Neural progenitor cell (in vitro differentiated cells): ENCODE measurements around the gene DNAH14. TPM values are rescaled to one million over a fixed set of nuclear protein-coding genes. Genes with fewer than 3 reads are reported as not detected.
A peak's percentile ranks its signal among the peaks of the same experiment; 100 is the strongest.

Experiments
- DNase-seq: peaks from one replicate; pipeline ENCODE4 v3.0.0-alpha.2; 2016; ENCODE audit warnings: low spot score
- H2AFZ ChIP-seq: fragments of 200-600 bp; sonication (generic); replicated peaks from 2 replicates; pipeline ENCODE4 v1.6.1; 2016; ENCODE audit warnings: antibody characterized with exemption
- H3F3A ChIP-seq: fragments of 200-600 bp; sonication (generic); 2 replicates; pipeline ENCODE4 v1.6.1; 2016; ENCODE audit warnings: antibody characterized with exemption, low read depth
- H3K27ac ChIP-seq: fragments of 200-600 bp; sonication (generic); 2 replicates; pipeline ENCODE4 v1.5.1; 2016; ENCODE audit warnings: mild to moderate bottlenecking
- H3K27me3 ChIP-seq: fragments of 200-600 bp; sonication (generic); 2 replicates; pipeline ENCODE4 v1.6.1; 2016; ENCODE audit warnings: mild to moderate bottlenecking, moderate library complexity
- H3K36me3 ChIP-seq: fragments of 200-600 bp; sonication (generic); 2 replicates; pipeline ENCODE4 v1.5.1; 2016
- H3K4me1 ChIP-seq: fragments of 200-600 bp; sonication (generic); 2 replicates; pipeline ENCODE4 v1.6.1; 2016; ENCODE audit warnings: mixed run types
- H3K4me2 ChIP-seq: fragments of 200-600 bp; sonication (generic); 2 replicates; pipeline ENCODE4 v1.6.1; 2016
- H3K4me3 ChIP-seq: fragments of 200-600 bp; sonication (generic); 2 replicates; pipeline ENCODE4 v1.5.1; 2016
- H3K79me2 ChIP-seq: fragments of 200-600 bp; sonication (generic); 2 replicates; pipeline ENCODE4 v1.6.1; 2016; ENCODE audit warnings: low read depth
- H3K9ac ChIP-seq: fragments of 200-600 bp; sonication (generic); 2 replicates; pipeline ENCODE4 v1.6.1; 2016
- H3K9me3 ChIP-seq: fragments of 200-600 bp; sonication (generic); 2 replicates; pipeline ENCODE4 v1.5.1; 2016; ENCODE audit warnings: low read depth
- H4K20me1 ChIP-seq: fragments of 200-600 bp; sonication (generic); 2 replicates; pipeline ENCODE4 v1.6.1; 2016; ENCODE audit warnings: low read depth
- H3K27ac Mint-ChIP-seq: 3 replicates; pipeline ENCODE4 v1.8.0; 2021; ENCODE audit warnings: mixed read lengths
- H3K27me3 Mint-ChIP-seq: 2 replicates; pipeline ENCODE4 v1.8.0; 2022; ENCODE audit warnings: low read depth, mild to moderate bottlenecking, inconsistent platforms, moderate library complexity, mixed read lengths; ENCODE audit not compliant: insufficient read depth
- H3K36me3 Mint-ChIP-seq: 3 replicates; pipeline ENCODE4 v1.8.0; 2021; ENCODE audit warnings: mixed read lengths
- H3K4me1 Mint-ChIP-seq: 3 replicates; pipeline ENCODE4 v1.8.0; 2021; ENCODE audit warnings: mixed read lengths
- H3K4me3 Mint-ChIP-seq: 3 replicates; pipeline ENCODE4 v1.8.0; 2021; ENCODE audit warnings: mild to moderate bottlenecking, moderate library complexity, mixed read lengths
- H3K9me3 Mint-ChIP-seq: 3 replicates; pipeline ENCODE4 v1.8.0; 2020; ENCODE audit warnings: mixed read lengths
- EZH2 ChIP-seq: fragments of 200-600 bp; sonication (generic); IDR thresholded peaks from 2 replicates; pipeline ENCODE4 v1.6.1; 2017; ENCODE audit warnings: antibody characterized with exemption, mild to moderate bottlenecking, moderate library complexity
- EZH2phosphoT487 ChIP-seq: fragments of 200-600 bp; sonication (generic); IDR thresholded peaks from 2 replicates; pipeline ENCODE4 v1.6.1; 2017; ENCODE audit warnings: antibody characterized with exemption
- total RNA-seq: library from RNA; depleted of rRNA; stranded (reverse); fragments of >200 nt; gene quantifications from 2 replicates; pipeline ENCODE4 v1.2.3, GENCODE V29; 2015; ENCODE audit warnings: low replicate concordance
- TF ChIP-seq, protein P1 (sequence below): fragments of 200-600 bp; sonication (generic); IDR thresholded peaks from 2 replicates; pipeline ENCODE4 v1.5.1; 2017; ENCODE audit warnings: antibody characterized with exemption, mild to moderate bottlenecking

The DNAH14 gene
- total RNA-seq, 1 donor from 2014 or later, result 118 TPM

DNA sequence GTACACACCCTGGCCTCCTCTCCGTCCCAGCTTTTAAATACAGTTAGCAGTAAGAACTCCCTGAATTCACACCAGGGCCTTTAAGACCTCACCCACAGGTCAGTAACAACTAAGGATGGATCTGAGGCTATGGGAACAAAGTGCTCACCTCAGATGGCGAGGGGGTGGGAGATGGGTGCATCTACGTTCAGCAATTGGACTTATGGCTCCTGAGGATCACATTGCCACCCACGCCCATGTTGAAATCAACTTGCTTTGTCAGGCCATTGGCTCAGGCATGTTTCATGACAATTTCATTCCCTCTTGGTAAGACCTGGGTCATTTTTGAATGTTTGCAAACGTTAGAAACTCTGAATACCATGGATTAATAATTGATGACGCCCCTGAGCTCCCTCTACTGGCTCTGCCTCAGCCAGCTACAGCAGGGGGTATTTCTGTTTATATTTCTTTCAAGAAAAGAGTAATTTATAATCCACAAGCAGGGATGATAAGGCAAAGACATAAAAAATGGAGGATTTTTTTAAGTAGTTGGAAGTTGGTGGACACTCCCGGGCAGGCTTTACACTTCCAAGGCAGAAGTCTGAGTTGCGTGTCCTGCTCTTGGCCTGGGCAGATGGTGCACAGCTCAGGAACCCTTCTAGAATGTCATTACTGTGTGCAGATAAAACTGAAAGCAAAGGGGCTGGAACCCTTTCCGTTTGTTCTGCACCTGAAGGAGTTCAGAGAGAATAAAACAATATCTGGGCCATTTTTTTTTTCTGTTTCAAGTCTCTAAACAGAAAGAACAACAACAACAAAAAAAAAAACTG lies 512.0 kb downstream of the DNAH14 start:
- H3K4me2 ChIP-seq, result no peak overlapping the region
- H3K4me1 ChIP-seq, result peaks cover under 1% of the 10 kb centered on the region
- no peak for TF ChIP-seq EZH2
- TF ChIP-seq, protein P1, sequence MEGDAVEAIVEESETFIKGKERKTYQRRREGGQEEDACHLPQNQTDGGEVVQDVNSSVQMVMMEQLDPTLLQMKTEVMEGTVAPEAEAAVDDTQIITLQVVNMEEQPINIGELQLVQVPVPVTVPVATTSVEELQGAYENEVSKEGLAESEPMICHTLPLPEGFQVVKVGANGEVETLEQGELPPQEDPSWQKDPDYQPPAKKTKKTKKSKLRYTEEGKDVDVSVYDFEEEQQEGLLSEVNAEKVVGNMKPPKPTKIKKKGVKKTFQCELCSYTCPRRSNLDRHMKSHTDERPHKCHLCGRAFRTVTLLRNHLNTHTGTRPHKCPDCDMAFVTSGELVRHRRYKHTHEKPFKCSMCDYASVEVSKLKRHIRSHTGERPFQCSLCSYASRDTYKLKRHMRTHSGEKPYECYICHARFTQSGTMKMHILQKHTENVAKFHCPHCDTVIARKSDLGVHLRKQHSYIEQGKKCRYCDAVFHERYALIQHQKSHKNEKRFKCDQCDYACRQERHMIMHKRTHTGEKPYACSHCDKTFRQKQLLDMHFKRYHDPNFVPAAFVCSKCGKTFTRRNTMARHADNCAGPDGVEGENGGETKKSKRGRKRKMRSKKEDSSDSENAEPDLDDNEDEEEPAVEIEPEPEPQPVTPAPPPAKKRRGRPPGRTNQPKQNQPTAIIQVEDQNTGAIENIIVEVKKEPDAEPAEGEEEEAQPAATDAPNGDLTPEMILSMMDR, result peak; percentile 16
- no peaks in the 10 kb centered on the region for H3K79me2 ChIP-seq
- H3K36me3 ChIP-seq, result no peaks in the 10 kb centered on the region
- Mint-ChIP-seq H3K4me3 (peak overlapping the region; percentile 19), H3K4me1 (peaks cover 17% of the 10 kb centered on the region), H3K36me3 (no peaks in the 10 kb centered on the region), H3K9me3 (no peaks in the 10 kb centered on the region), H3K27me3 (peaks cover 13% of the 10 kb centered on the region), H3K27ac (peak overlapping the region; percentile 63)
- no peaks in the 10 kb centered on the region for H3F3A ChIP-seq
- no peak overlapping the region for H3K4me3 ChIP-seq
- no peaks in the 10 kb centered on the region for H4K20me1 ChIP-seq
- no peaks in the 10 kb centered on the region for H3K9me3 ChIP-seq
- no peak for DNase-seq
- H3K27ac ChIP-seq, result no peak overlapping the region
- H3K27me3 ChIP-seq, result no peaks in the 10 kb centered on the region
- no peak overlapping the region for H3K9ac ChIP-seq
- no peak overlapping the region for H2AFZ ChIP-seq

DNA sequence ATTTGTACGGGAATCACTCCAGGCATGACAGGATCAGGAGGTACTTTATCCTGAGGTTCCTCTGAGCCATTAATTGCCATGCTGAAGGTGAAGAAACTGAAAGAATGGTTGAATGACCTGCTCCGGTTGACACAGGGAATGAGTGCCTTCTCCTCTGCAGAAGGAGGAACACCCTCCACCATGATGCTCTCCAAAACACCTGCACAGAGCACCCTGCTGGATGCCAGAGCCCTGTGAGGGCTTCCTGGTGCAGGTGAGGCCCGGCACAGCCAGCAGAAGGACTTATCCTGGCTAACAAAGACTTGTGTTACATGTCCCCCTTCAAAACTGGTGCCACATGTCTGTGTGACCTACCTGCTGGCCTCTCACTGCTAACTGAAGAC lies 512.6 kb downstream of the DNAH14 start:
- DNase-seq, result no peak
- peaks cover 14% of the 10 kb centered on the region for H3K27me3 Mint-ChIP-seq
- Histone ChIP-seq H3K9ac (no peak overlapping the region), H3K4me3 (no peak overlapping the region), H3K79me2 (no peaks in the 10 kb centered on the region), H3K4me1 (peaks cover 6% of the 10 kb centered on the region), H3K27me3 (no peaks in the 10 kb centered on the region), H3F3A (no peaks in the 10 kb centered on the region), H2AFZ (no peak overlapping the region), H3K4me2 (no peak overlapping the region), H3K36me3 (no peaks in the 10 kb centered on the region), H4K20me1 (no peaks in the 10 kb centered on the region), H3K27ac (no peak overlapping the region), H3K9me3 (no peaks in the 10 kb centered on the region)
- peak overlapping the region; percentile 23 for H3K27ac Mint-ChIP-seq
- TF ChIP-seq EZH2phosphoT487 (no peak), EZH2 (no peak)
- TF ChIP-seq, protein P1, result no peak
- H3K9me3 Mint-ChIP-seq, result no peaks in the 10 kb centered on the region
- peaks cover 23% of the 10 kb centered on the region for H3K4me1 Mint-ChIP-seq
- no peaks in the 10 kb centered on the region for H3K36me3 Mint-ChIP-seq
- no peak overlapping the region for H3K4me3 Mint-ChIP-seq

DNA sequence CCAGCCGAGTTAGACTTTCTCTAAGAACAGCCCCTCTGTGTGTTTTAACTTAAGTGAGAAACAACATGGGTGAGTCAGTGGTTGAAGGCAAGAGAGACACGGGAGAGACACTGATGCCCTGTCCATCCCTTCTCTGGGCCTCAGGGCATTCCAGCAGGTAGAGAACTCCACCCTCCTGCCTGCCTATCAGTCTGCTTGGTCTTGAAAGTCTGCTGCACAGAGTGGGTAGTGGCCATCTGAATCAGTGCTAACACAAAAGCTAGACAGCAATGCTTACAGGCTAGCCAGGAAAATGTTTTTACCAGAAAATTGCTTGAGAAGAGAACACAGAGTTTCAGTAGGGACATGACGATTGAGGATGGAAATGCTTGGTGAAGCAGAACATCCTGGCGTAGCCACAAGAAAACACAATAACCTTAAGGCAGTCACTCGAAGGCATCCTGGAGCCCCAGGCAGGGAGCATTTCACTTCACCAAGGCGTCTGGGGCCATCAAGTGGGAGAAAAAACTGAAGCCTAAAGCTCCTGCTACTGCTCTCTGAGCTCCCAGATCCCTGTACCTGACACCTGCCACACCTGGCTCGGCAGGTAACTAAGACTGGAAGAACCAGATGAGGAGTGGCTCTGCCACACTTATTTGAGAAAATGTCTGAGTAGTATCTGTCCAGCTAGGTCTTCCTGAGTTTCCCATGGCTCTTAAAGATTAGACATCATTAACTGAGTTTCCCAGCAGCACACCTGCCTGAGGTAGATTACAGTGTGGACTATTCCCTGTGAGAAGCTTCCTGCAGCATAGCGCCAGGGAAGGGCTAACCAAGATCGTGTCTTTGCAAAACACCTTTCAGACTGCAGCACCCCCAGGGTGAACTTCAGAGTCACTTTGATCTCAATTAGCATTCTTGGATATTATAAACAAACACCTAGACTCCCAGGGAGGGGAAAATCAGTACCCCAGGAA lies 516.4 kb downstream of the DNAH14 start:
- Histone ChIP-seq H3K27me3 (no peaks in the 10 kb centered on the region), H3K4me2 (no peak overlapping the region), H3K9ac (no peak overlapping the region), H4K20me1 (no peaks in the 10 kb centered on the region), H2AFZ (no peak overlapping the region), H3K4me1 (peaks cover 9% of the 10 kb centered on the region), H3K4me3 (no peak overlapping the region), H3K9me3 (no peaks in the 10 kb centered on the region), H3K36me3 (no peaks in the 10 kb centered on the region), H3K79me2 (no peaks in the 10 kb centered on the region), H3K27ac (no peak overlapping the region), H3F3A (no peaks in the 10 kb centered on the region)
- DNase-seq, result no peak
- H3K9me3 Mint-ChIP-seq, result no peaks in the 10 kb centered on the region
- peaks cover 29% of the 10 kb centered on the region for H3K4me1 Mint-ChIP-seq
- TF ChIP-seq EZH2phosphoT487, result no peak
- TF ChIP-seq, protein P1, result no peak
- no peak overlapping the region for H3K4me3 Mint-ChIP-seq
- H3K36me3 Mint-ChIP-seq, result no peaks in the 10 kb centered on the region
- peaks cover 16% of the 10 kb centered on the region for H3K27me3 Mint-ChIP-seq
- no peak overlapping the region for H3K27ac Mint-ChIP-seq
